B cell (primary cell): ENCODE data around the gene PRTFDC1. TPM values are rescaled to one million over a fixed set of nuclear protein-coding genes. Genes with fewer than 3 reads are reported as not detected.

Source experiments
- ATAC-seq: fragments of 200-7000 bp; cut with Tn5 transposase; one replicate; pipeline ENCODE4 v1.10.0; 2021; ENCODE audit warnings: low read depth, mild to moderate bottlenecking, moderate number of reproducible peaks, moderate library complexity
- CTCF ChIA-PET: fragments of 350-600 bp; sonication (Branson Sonifier 250); formaldehyde crosslinking; loops from one replicate; lab custom pipeline; 2021; ENCODE audit warnings: antibody characterized with exemption, inconsistent platforms; lab: Charles Lee
- POLR2A ChIA-PET: fragments of 350-600 bp; sonication (Branson Sonifier 250); formaldehyde crosslinking; loops from one replicate; lab custom pipeline; 2021; ENCODE audit warnings: antibody characterized with exemption; lab: Charles Lee
- DNase-seq: peaks from one replicate; pipeline ENCODE4 v3.0.0; 2013
- H2AFZ ChIP-seq: 2 replicates; pipeline ENCODE4 v1.6.1; 2012; ENCODE audit warnings: mild to moderate bottlenecking, low read depth, low read length; ENCODE audit not compliant: insufficient read depth, poor library complexity, severe bottlenecking
- H3K27ac ChIP-seq, 2 donors: 1 replicate in 1 of 2; 2 replicates in 1 of 2; pipeline ENCODE4 v1.5.1; 2012 to 2013; ENCODE audit warnings: low read length in 2 of 2, mild to moderate bottlenecking in 2 of 2, moderate library complexity in 1 of 2
- H3K27me3 ChIP-seq, 4 experiments: fragments of 200-600 bp in 1 of 4; sonication (generic) in 1 of 4; replicated peaks in 1 of 4; 1 replicate in 2 of 4; 2 replicates in 2 of 4; pipeline versions ENCODE4 v1.6.1 to v1.7.0; 2013 to 2016; ENCODE audit warnings: low read length in 3 of 4, mild to moderate bottlenecking in 2 of 4, mixed read lengths in 1 of 4, moderate library complexity in 1 of 4; ENCODE audit not compliant: insufficient read depth in 4 of 4, control insufficient read depth in 3 of 4; ENCODE audit errors: control extremely low read depth in 1 of 4
- H3K36me3 ChIP-seq, 2 experiments: replicated peaks in 1 of 2; 1 replicate in 1 of 2; 2 replicates in 1 of 2; pipeline versions ENCODE4 v1.6.1 to v1.7.1; 2013; ENCODE audit warnings: low read length in 1 of 2; ENCODE audit not compliant: insufficient read depth in 2 of 2, control insufficient read depth in 1 of 2; ENCODE audit errors: control extremely low read depth in 1 of 2, extremely low read depth in 1 of 2
- H3K4me1 ChIP-seq, 2 donors: fragments of 200-600 bp in 1 of 2; sonication (generic) in 1 of 2; 1 replicate in 1 of 2; 2 replicates in 1 of 2; pipeline versions ENCODE4 v1.5.1 to v1.6.1; 2013 to 2017; ENCODE audit warnings: low read length in 2 of 2; ENCODE audit not compliant: control insufficient read depth in 2 of 2, insufficient read depth in 2 of 2
- H3K4me2 ChIP-seq: replicated peaks from 2 replicates; pipeline ENCODE3; 2012; ENCODE audit warnings: mild to moderate bottlenecking, low read depth, low read length; ENCODE audit not compliant: poor library complexity, severe bottlenecking
- H3K4me3 ChIP-seq, 5 experiments: fragments of 200-600 bp in 1 of 5; sonication (generic) in 1 of 5; 1 replicate in 3 of 5; 2 replicates in 2 of 5; pipeline versions ENCODE4 v1.5.1 to v1.7.0; 2011 to 2016; ENCODE audit warnings: low read length in 4 of 5, mild to moderate bottlenecking in 4 of 5, low read depth in 2 of 5, control low read depth in 1 of 5, moderate library complexity in 1 of 5; ENCODE audit not compliant: insufficient read depth in 1 of 5; ENCODE audit errors: control extremely low read depth in 1 of 5, extremely low read depth in 1 of 5
- H3K79me2 ChIP-seq: fragments of 200-600 bp; sonication (generic); one replicate; pipeline ENCODE4 v1.6.0; 2016; ENCODE audit warnings: low read length; ENCODE audit not compliant: control insufficient read depth, insufficient read depth
- H3K9ac ChIP-seq: fragments of 200-600 bp; sonication (generic); 2 replicates; pipeline ENCODE4 v1.6.1; 2017; ENCODE audit warnings: mild to moderate bottlenecking, low read length, moderate library complexity
- H3K9me3 ChIP-seq, 3 donors: one replicate each; pipeline versions ENCODE4 v1.6.1 to v1.7.1; 2013; ENCODE audit warnings: low read length in 2 of 3; ENCODE audit not compliant: control insufficient read depth in 2 of 3, insufficient read depth in 1 of 3; ENCODE audit errors: control extremely low read depth in 1 of 3
- H4K20me1 ChIP-seq: 2 replicates; pipeline ENCODE4 v1.6.0; 2012; ENCODE audit warnings: mild to moderate bottlenecking, low read length; ENCODE audit not compliant: insufficient read depth, control insufficient read depth, poor library complexity, severe bottlenecking
- H3K27ac Mint-ChIP-seq: one replicate; pipeline ENCODE4 v1.8.0; 2021; ENCODE audit warnings: mixed read lengths
- H3K27me3 Mint-ChIP-seq: one replicate; pipeline ENCODE4 v1.8.0; 2021; ENCODE audit warnings: mixed read lengths
- H3K4me1 Mint-ChIP-seq: one replicate; pipeline ENCODE4 v1.8.0; 2021; ENCODE audit warnings: mixed read lengths
- H3K4me3 Mint-ChIP-seq: one replicate; pipeline ENCODE4 v1.8.0; 2021; ENCODE audit warnings: mixed read lengths
- H3K9me3 Mint-ChIP-seq: one replicate; pipeline ENCODE4 v1.8.0; 2022; ENCODE audit warnings: mixed read lengths; ENCODE audit not compliant: insufficient read depth
- EZH2 ChIP-seq: IDR thresholded peaks from 2 replicates; pipeline ENCODE4 v1.6.1; 2012; ENCODE audit warnings: borderline replicate concordance, low read depth, mild to moderate bottlenecking, moderate library complexity, low read length; ENCODE audit not compliant: insufficient read depth, poor library complexity, severe bottlenecking
- WGBS: methylation state at CpG from one replicate; pipeline ENCODE4 v1.1.5; 2013; ENCODE audit warnings: missing lambda C conversion rate; ENCODE audit not compliant: insufficient coverage; 5-methylcytosine and 5-hydroxymethylcytosine counted together
- intact Hi-C: fragments of 100-400 bp; cut with micrococcal nuclease; formaldehyde crosslinking; loops from one replicate; pipeline ENCODE4 v1.10.0; 2022
- polyA plus RNA-seq: library from polyadenylated mRNA; depleted of rRNA; stranded (reverse); fragments of >200 nt; gene quantifications from 2 replicates; pipeline ENCODE4 v1.2.3, GENCODE V29; 2012
- total RNA-seq, 2 donors: library from RNA; stranded (reverse); fragments of 120-200 nt in 1 of 2; gene quantifications; 1 replicate in 1 of 2; 2 replicates in 1 of 2; pipeline versions ENCODE4 v1.2.3 to v1.2.4, GENCODE V29; 2013 to 2022
- TF ChIP-seq, protein P1 (sequence below): fragments of 200-600 bp; IDR thresholded peaks from one replicate; pipeline ENCODE4 v1.8.0; 2022; ENCODE audit warnings: antibody characterized with exemption, mild to moderate bottlenecking

The PRTFDC1 gene
- total and polyA plus RNA-seq, 2 donors (not counting 1 experiment from before 2014, with no cell fraction given): 0.63 TPM; not detected in 1

DNA sequence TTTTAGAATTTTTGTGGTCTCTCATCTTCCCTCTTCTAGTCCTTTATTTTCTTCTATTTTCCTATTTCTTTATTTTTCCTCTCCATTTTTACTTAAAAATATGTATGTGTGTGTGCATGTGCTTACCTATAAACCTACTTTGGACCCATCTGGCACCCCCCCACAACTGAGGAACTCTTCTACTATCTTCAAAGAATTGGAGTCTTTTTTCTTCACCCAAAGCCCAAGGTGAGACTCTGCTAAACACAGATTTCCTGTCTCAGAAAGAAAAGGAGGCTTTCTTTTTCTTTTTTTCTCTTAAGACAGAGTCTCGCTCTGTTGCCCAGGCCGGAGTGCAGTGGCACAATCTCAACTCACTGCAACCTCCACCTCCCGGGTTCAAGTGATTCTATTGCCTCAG is 24.2 kb downstream of the PRTFDC1 start:
- Histone ChIP-seq H3K27me3 (no peaks in the 10 kb centered on the region), H3K79me2 (no peaks in the 10 kb centered on the region), H3K9me3 (peaks cover 0 to 2% (median 0%) of the 10 kb centered on the region in 3 donors), H3K4me1 (peaks cover 4 to 7% of the 10 kb centered on the region in 2 donors), H4K20me1 (no peaks in the 10 kb centered on the region), H3K9ac (no peak overlapping the region), H3K36me3 (no peaks in the 10 kb centered on the region), H3K4me2 (no peak overlapping the region), H3K4me3 (no peak overlapping the region), H3K27ac (no peak overlapping the region), H2AFZ (no peak overlapping the region)
- TF ChIP-seq, protein P1, sequence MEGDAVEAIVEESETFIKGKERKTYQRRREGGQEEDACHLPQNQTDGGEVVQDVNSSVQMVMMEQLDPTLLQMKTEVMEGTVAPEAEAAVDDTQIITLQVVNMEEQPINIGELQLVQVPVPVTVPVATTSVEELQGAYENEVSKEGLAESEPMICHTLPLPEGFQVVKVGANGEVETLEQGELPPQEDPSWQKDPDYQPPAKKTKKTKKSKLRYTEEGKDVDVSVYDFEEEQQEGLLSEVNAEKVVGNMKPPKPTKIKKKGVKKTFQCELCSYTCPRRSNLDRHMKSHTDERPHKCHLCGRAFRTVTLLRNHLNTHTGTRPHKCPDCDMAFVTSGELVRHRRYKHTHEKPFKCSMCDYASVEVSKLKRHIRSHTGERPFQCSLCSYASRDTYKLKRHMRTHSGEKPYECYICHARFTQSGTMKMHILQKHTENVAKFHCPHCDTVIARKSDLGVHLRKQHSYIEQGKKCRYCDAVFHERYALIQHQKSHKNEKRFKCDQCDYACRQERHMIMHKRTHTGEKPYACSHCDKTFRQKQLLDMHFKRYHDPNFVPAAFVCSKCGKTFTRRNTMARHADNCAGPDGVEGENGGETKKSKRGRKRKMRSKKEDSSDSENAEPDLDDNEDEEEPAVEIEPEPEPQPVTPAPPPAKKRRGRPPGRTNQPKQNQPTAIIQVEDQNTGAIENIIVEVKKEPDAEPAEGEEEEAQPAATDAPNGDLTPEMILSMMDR: no peak
- no peak for TF ChIP-seq EZH2
- intact Hi-C loops: no loop called here
- H3K9me3 Mint-ChIP-seq: peaks cover 6% of the 10 kb centered on the region
- 90% methylated on average over 2 of the region's 3 CpGs for WGBS
- POLR2A ChIA-PET: no interaction called here
- ATAC-seq (no peak), DNase-seq (no peak)
- peaks cover 18% of the 10 kb centered on the region for H3K4me1 Mint-ChIP-seq
- no peak overlapping the region for H3K4me3 Mint-ChIP-seq
- no peaks in the 10 kb centered on the region for H3K27me3 Mint-ChIP-seq
- no peak overlapping the region for H3K27ac Mint-ChIP-seq
- CTCF ChIA-PET: no interaction called here

DNA sequence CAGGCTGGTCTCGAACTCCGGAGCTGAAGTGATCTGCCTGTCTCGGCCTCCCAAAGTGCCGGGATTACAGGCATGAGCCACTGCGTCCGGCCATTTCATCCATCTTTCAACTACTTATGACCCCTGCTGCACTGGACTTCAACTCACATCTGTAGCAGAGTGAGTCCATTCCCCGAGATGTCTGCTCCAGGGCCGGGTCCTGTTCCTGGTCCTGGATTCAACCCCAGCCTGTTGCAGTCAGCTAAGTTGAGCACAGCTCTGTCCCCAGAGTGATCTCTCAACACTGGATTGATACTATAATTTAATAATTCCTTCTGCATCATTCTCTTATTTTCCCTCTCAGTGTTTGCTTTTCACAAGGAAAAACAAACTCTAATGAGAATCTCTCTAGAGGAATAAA is 25.8 kb downstream of the PRTFDC1 start:
- Mint-ChIP-seq H3K27ac (no peak overlapping the region), H3K9me3 (peaks cover 6% of the 10 kb centered on the region), H3K27me3 (no peaks in the 10 kb centered on the region), H3K4me3 (no peak overlapping the region), H3K4me1 (peaks cover 18% of the 10 kb centered on the region)
- POLR2A ChIA-PET: no interaction called here
- no peaks in the 10 kb centered on the region for H3K27me3 ChIP-seq
- DNase-seq: no peak
- CTCF ChIA-PET: no interaction called here
- no peak overlapping the region for H2AFZ ChIP-seq
- H3K36me3 ChIP-seq: no peaks in the 10 kb centered on the region
- H4K20me1 ChIP-seq: no peaks in the 10 kb centered on the region
- ATAC-seq: no peak
- intact Hi-C loops: no loop called here
- no peaks in the 10 kb centered on the region for H3K79me2 ChIP-seq
- no peak overlapping the region for H3K4me2 ChIP-seq
- H3K9ac ChIP-seq: no peak overlapping the region
- H3K27ac ChIP-seq: no peak overlapping the region
- H3K9me3 ChIP-seq: peaks cover 0 to 7% (median 0%) of the 10 kb centered on the region in 3 donors
- H3K4me3 ChIP-seq: no peak overlapping the region
- H3K4me1 ChIP-seq: peaks cover 4 to 7% of the 10 kb centered on the region in 2 donors
- 96% methylated on average over 8 of the region's 8 CpGs for WGBS
- TF ChIP-seq EZH2: no peak
- TF ChIP-seq, protein P1: no peak
